Pancreas (tissue), 10 donors: Measurements from ENCODE around the gene PPP1R1B. TPM values are rescaled to one million over a fixed set of nuclear protein-coding genes. Genes with fewer than 3 reads are reported as not detected.
"Not testable (repeated sequence)": the region's sequence is repeated elsewhere in the genome, so short reads cannot be mapped to it uniquely, and the experiment has no call there.

ENCODE experiments used
- ATAC-seq, 4 donors: fragments of 200-7000 bp; cut with Tn5 transposase; one replicate each; pipeline versions ENCODE4 v1.8.0 to v1.9.1; 2020; ENCODE audit warnings: mild to moderate bottlenecking in 4 of 4, moderate library complexity in 4 of 4
- DNase-seq, 6 donors: peaks; one replicate each; pipeline ENCODE4 v3.0.0-alpha.2; 2020
- FAIRE-seq: peaks from 2 replicates; lab custom pipeline; 2012; peaks lifted over from hg19 to GRCh38; lab: Jason Lieb, UNC
- H3K27ac ChIP-seq, 4 donors: fragments of 200-600 bp; sonication (generic); 1 replicate in 3 of 4; 2 replicates in 1 of 4; pipeline versions ENCODE4 v1.5.0 to v1.8.0; 2020
- H3K27me3 ChIP-seq, 4 donors: fragments of 200-600 bp; one replicate each; pipeline ENCODE4 v1.8.0; 2021
- H3K36me3 ChIP-seq, 3 donors: fragments of 200-600 bp; sonication (generic) in 1 of 3; one replicate each; pipeline versions ENCODE4 v1.5.0 to v1.8.0; 2020 to 2021
- H3K4me1 ChIP-seq, 3 donors: fragments of 200-600 bp; one replicate each; pipeline ENCODE4 v1.8.0; 2021
- H3K4me3 ChIP-seq, 4 donors: fragments of 200-600 bp; sonication (generic) in 2 of 4; one replicate each; pipeline versions ENCODE4 v1.5.0 to v1.8.0; 2020 to 2021
- H3K9me3 ChIP-seq, 4 donors: fragments of 200-600 bp; one replicate each; pipeline ENCODE4 v1.8.0; 2021
- CTCF ChIP-seq, 4 donors: fragments of 200-600 bp; sonication (generic) in 3 of 4; IDR thresholded peaks; one replicate each; pipeline versions ENCODE4 v1.5.0 to v1.8.0; 2021; ENCODE audit warnings: antibody characterized with exemption in 4 of 4
- WGBS, 2 donors: extraction: QIAGEN DNeasy Blood & Tissue Kit; methylation state at CpG; one replicate each; pipeline ENCODE4 v1.1.7; 2013; 5-methylcytosine and 5-hydroxymethylcytosine counted together
- intact Hi-C, 3 donors: fragments of 100-400 bp; cut with DNase I; formaldehyde crosslinking; loops; one replicate each; pipeline versions ENCODE4 v1.11.1 to v1.14.2; 2022
- polyA plus RNA-seq, 2 donors: library from polyadenylated mRNA; stranded (reverse); fragments of 200-250 nt; gene quantifications; one replicate each; pipeline ENCODE4 v1.2.3, GENCODE V29; 2013
- total RNA-seq, 6 donors: library from RNA; stranded (reverse); fragmentation: NEBNext Ultra II Directional in 4 of 6; extraction: Animal tissue kit (Norgen Biotek cat#: 25700) in 4 of 6; gene quantifications; one replicate each; pipeline versions ENCODE4 v1.2.1 to v1.2.4, GENCODE V29; 2021 to 2023
- donor health status: healthy with polysubstance abuse.
- donor health status: DM: no; HTN: no; CAD: no; lungs with moderate emphysema.
- donor health status: DM: no; HTN: no; CAD: no.
- donor health status: control.
- donor health status: control.
- donor health status: Bipolar disorder and iron deficiency.
- donor health status: DM: yes; HTN: yes; CAD: no.
- donor health status: DM: no; HTN: no; CAD: no.
- donor health status: DM: no; HTN: no; CAD: no.
- donor health status: DM: yes; HTN: yes; CAD: no.

PPP1R1B gene
- total and polyA plus RNA-seq, 8 donors: 42.8 to 201 (median 63.5) TPM

- Histone ChIP-seq H3K9me3 (no peaks in the 10 kb centered on the region), H3K36me3 (no peaks in the 10 kb centered on the region), H3K27me3 (no peaks in the 10 kb centered on the region), H3K27ac (no peak overlapping the region), H3K4me3 (no peak overlapping the region), H3K4me1 (no peaks in the 10 kb centered on the region)
- DNase-seq (no peak), FAIRE-seq (no peak), ATAC-seq (no peak)
- no peak for TF ChIP-seq CTCF (IDR thresholded peaks at IDR 0.05)
- WGBS, 2 donors: 83 to 89% methylated on average over 20 of the region's 20 CpGs
- intact Hi-C loops: no loop called here
These were observed 45.5 kb upstream of the PPP1R1B start for GRCh38 chr17:39581071-39581758.

GRCh38 chr17:39581759-39582085 is 45.0 kb upstream of the PPP1R1B start:
- intact Hi-C loops: no loop called here
- FAIRE-seq (no peak), DNase-seq (no peak), ATAC-seq (no peak)
- Histone ChIP-seq H3K27me3 (no peaks in the 10 kb centered on the region), H3K4me1 (no peaks in the 10 kb centered on the region), H3K4me3 (no peak overlapping the region), H3K27ac (no peak overlapping the region), H3K9me3 (no peaks in the 10 kb centered on the region), H3K36me3 (no peaks in the 10 kb centered on the region)
- 87 to 90% methylated on average over 4 of the region's 4 CpGs for WGBS, 2 donors
- TF ChIP-seq CTCF (IDR thresholded peaks at IDR 0.05): no peak

GRCh38 chr17:39582658-39583057 is 44.1 kb upstream of the PPP1R1B start:
- Histone ChIP-seq H3K36me3 (no peaks in the 10 kb centered on the region), H3K9me3 (no peaks in the 10 kb centered on the region), H3K27ac (no peak overlapping the region), H3K4me3 (no peak overlapping the region), H3K27me3 (no peaks in the 10 kb centered on the region), H3K4me1 (no peaks in the 10 kb centered on the region)
- intact Hi-C loops: no loop called here
- DNase-seq (no peak), FAIRE-seq (no peak), ATAC-seq (no peak)
- WGBS, 2 donors: 28 to 55% methylated on average over 2 of the region's 2 CpGs
- no peak for TF ChIP-seq CTCF (IDR thresholded peaks at IDR 0.05)

GRCh38 chr17:39590180-39590579 is 36.6 kb upstream of the PPP1R1B start:
- H3K27ac ChIP-seq, FAIRE-seq, H3K4me1 ChIP-seq, intact Hi-C loops, H3K27me3 ChIP-seq, ATAC-seq, H3K9me3 ChIP-seq, H3K4me3 ChIP-seq, H3K36me3 ChIP-seq, DNase-seq: not testable (repeated sequence)
- WGBS, 2 donors: 54 to 66% methylated on average over 2 of the region's 2 CpGs

- intact Hi-C loops: no loop called here
- FAIRE-seq: no peak
- peak in 4 of 6 donors; percentile 51 to 65 (median 61) for DNase-seq
- Histone ChIP-seq H3K4me3 (no peak overlapping the region), H3K27ac (no peak overlapping the region), H3K36me3 (no peaks in the 10 kb centered on the region), H3K4me1 (no peaks in the 10 kb centered on the region), H3K27me3 (peaks cover 0 to 12% (median 2%) of the 10 kb centered on the region in 4 donors), H3K9me3 (no peaks in the 10 kb centered on the region)
- no peak for TF ChIP-seq CTCF (IDR thresholded peaks at IDR 0.05)
- 4% methylated on average over 22 of the region's 22 CpGs for WGBS, 2 donors
- peak; percentile 87 to 97 (median 91) for ATAC-seq
These were observed 34.5 kb upstream of the PPP1R1B start for GRCh38 chr17:39591958-39592954.
